ENCODE data around the gene EIF2D. TPM values are rescaled to one million over a fixed set of nuclear protein-coding genes. Genes with fewer than 3 reads are reported as not detected.

EIF2D gene
- total and polyA plus RNA-seq, 7 experiments from 2014 or later, result 33.5 to 73.0 (median 53.4) TPM

DNA sequence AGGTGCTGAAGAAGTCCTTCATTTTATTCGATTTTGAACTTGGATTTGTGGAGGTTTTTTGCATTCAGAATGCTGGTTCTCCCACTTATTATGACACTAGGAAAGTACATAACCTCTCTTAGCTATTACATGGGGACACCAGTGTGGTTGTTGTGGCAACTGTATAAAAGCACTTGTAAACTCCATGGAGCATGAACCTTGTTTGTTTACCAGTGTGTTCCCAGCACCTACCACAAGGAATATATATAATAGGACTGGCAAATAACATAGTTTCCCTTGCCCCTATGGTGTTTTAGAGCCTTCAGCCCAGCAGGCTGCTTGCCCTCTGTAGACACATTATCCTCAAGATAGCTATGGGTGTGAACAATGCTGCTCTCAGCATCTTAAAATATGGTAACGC, 61.8 kb downstream of the EIF2D start:
- POLR2A ChIA-PET, result interaction anchor here (1.0 to 22.2 kb wide), 3 partner anchors 8 to 44 kb away, joined by 3 to 722 read pairs (median 4); no protein-coding TSS in a partner anchor
- intact Hi-C loops (cut with micrococcal nuclease), result no loop called here
- ATAC-seq, result no peak

DNA sequence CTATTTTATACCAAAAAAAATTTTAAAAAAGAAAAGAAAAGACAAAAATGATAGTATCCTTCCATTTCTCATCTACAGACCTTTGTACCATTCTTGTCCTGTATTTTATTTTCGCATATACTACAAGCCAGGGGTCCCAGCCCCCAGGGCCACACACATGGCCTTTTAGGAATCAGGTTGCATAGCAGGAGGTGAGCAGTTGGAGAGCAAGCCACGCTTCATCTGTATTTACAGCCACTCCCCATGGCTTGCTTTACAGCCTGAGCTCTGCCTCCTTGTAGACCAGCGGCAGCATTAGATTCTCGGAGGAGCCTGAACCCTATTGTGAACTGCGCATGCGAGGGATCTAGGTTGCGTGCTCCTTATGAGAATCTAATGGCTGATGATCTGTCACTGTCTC, 65.2 kb downstream of the EIF2D start:
- Histone ChIP-seq H3K36me3 (ENCODE audit: control insufficient read depth in 2 of 3, insufficient read depth in 3 of 3, low read length in 3 of 3) (no peaks in the 10 kb centered on the region), H3K4me1 (ENCODE audit: control insufficient read depth in 2 of 2, insufficient read depth in 2 of 2, low read length in 2 of 2) (peaks cover 13 to 25% of the 10 kb centered on the region in 2 donors), H3K27ac (ENCODE audit: low read depth, low read length) (no peak overlapping the region), H3K27me3 (ENCODE audit: control insufficient read depth in 2 of 2, insufficient read depth in 2 of 2, low read length in 2 of 2) (no peaks in the 10 kb centered on the region), H3K9me3 (ENCODE audit: control insufficient read depth in 2 of 3, low read length in 3 of 3) (no peaks in the 10 kb centered on the region), H3K4me3 (ENCODE audit: low read length) (no peak overlapping the region)
- Mint-ChIP-seq H3K4me3 (no peak overlapping the region), H3K36me3 (peaks cover 0 to 4% (median 0%) of the 10 kb centered on the region in 5 donors), H3K4me1 (peaks cover 16 to 46% (median 25%) of the 10 kb centered on the region in 7 donors), H3K27ac (no peak overlapping the region), H3K9me3 (no peaks in the 10 kb centered on the region), H3K27me3 (no peaks in the 10 kb centered on the region)
- POLR2A ChIA-PET, result interaction anchor here (0.6 to 3.8 kb wide), 6 partner anchors 9 to 83 kb away, joined by 3 to 22 read pairs (median 4); partner anchors contain the start of gene IKBKE
- CTCF ChIA-PET, result interaction anchor here (1.0 to 4.9 kb wide), 6 partner anchors 8 to 117 kb away, joined by 5 to 130 read pairs (median 22); no protein-coding TSS in a partner anchor
- intact Hi-C loops (cut with micrococcal nuclease), result loop anchor here in 1 of 2 donors (5.0 kb wide), 1 partner anchor 435 kb away; no protein-coding TSS in a partner anchor
- ATAC-seq (no peak), DNase-seq (no peak)

More for the DNA sequence above, 61.8 kb downstream of the EIF2D start:
- H3K9me3 Mint-ChIP-seq, result no peaks in the 10 kb centered on the region
- H3K4me3 Mint-ChIP-seq, result no peak overlapping the region
- Histone ChIP-seq H3K4me1 (ENCODE audit: control insufficient read depth in 2 of 2, insufficient read depth in 2 of 2, low read length in 2 of 2) (peaks cover 40% of the 10 kb centered on the region in 2 donors), H3K27me3 (ENCODE audit: control insufficient read depth in 2 of 2, insufficient read depth in 2 of 2, low read length in 2 of 2) (no peaks in the 10 kb centered on the region), H3K4me3 (ENCODE audit: low read length) (no peak overlapping the region), H3K27ac (ENCODE audit: low read depth, low read length) (no peak overlapping the region), H3K36me3 (ENCODE audit: control insufficient read depth in 2 of 3, insufficient read depth in 3 of 3, low read length in 3 of 3) (no peaks in the 10 kb centered on the region), H3K9me3 (ENCODE audit: control insufficient read depth in 2 of 3, low read length in 3 of 3) (no peaks in the 10 kb centered on the region)
- no peaks in the 10 kb centered on the region for H3K27me3 Mint-ChIP-seq
- peak overlapping the region in 4 of 9 donors; percentile 15 to 86 (median 59) for H3K27ac Mint-ChIP-seq
- H3K36me3 Mint-ChIP-seq, result peaks cover 0 to 5% (median 0%) of the 10 kb centered on the region in 5 donors
- DNase-seq, result no peak
- CTCF ChIA-PET, result interaction anchor here (0.6 to 20.4 kb wide), 5 partner anchors 28 to 127 kb away, joined by 3 to 424 read pairs (median 4); partner anchors contain the start of gene IKBKE
- H3K4me1 Mint-ChIP-seq, result peaks cover 39 to 69% (median 50%) of the 10 kb centered on the region in 7 donors

DNA sequence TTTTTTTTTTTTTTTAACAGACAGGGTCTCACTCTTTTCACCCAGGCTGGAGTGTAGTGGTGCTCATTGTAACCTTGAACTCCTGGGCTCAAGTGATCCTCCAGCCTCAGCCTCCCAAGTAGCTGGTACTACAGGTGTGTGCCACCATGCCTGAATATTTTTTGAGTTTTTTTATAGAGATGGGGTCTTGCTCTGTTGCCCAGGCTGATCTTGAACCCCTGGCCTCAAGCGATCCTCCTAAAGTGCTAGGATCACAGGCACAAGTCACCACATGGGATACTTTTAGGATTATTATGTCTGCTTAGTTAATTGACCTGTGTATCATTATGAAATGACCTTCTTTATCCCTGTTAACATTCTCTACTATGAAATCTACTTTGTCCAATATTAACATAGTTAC, 66.9 kb downstream of the EIF2D start:
- intact Hi-C loops (cut with micrococcal nuclease), result loop anchor here (1.0 to 5.0 kb wide), 9 partner anchors 14 to 437 kb away; partner anchors contain the start of genes EIF2D (in 1 of the 2) and RASSF5 (in 1 of the 2)
- H3K27ac ChIP-seq (ENCODE audit: low read depth, low read length), result no peak overlapping the region
- peaks cover 4 to 11% of the 10 kb centered on the region in 2 donors for H3K4me1 ChIP-seq (ENCODE audit: control insufficient read depth in 2 of 2, insufficient read depth in 2 of 2, low read length in 2 of 2)
- H3K4me3 Mint-ChIP-seq, result peak overlapping the region in 1 of 10 donors; percentile 22
- peaks cover 0 to 3% (median 0%) of the 10 kb centered on the region in 5 donors for H3K36me3 Mint-ChIP-seq
- no peaks in the 10 kb centered on the region for H3K36me3 ChIP-seq (ENCODE audit: control insufficient read depth in 2 of 3, insufficient read depth in 3 of 3, low read length in 3 of 3)
- CTCF ChIA-PET, result interaction anchor here (0.6 to 4.9 kb wide), 29 partner anchors 9 to 437 kb away, joined by 3 to 130 read pairs (median 6); partner anchors contain the start of genes DYRK3, EIF2D and IKBKE
- no peaks in the 10 kb centered on the region for H3K27me3 Mint-ChIP-seq
- POLR2A ChIA-PET, result interaction anchor here (0.6 to 3.8 kb wide), 15 partner anchors 11 to 378 kb away, joined by 3 to 37 read pairs (median 5); partner anchors contain the start of gene EIF2D
- H3K9me3 Mint-ChIP-seq, result no peaks in the 10 kb centered on the region
- H3K9me3 ChIP-seq (ENCODE audit: control insufficient read depth in 2 of 3, low read length in 3 of 3), result no peaks in the 10 kb centered on the region
- DNase-seq, result no peak
- H3K27me3 ChIP-seq (ENCODE audit: control insufficient read depth in 2 of 2, insufficient read depth in 2 of 2, low read length in 2 of 2), result no peaks in the 10 kb centered on the region
- H3K4me1 Mint-ChIP-seq, result peaks cover 12 to 30% (median 20%) of the 10 kb centered on the region in 7 donors
- peak overlapping the region in 5 of 9 donors; percentile 17 to 62 (median 43) for H3K27ac Mint-ChIP-seq
- ATAC-seq, result no peak
- no peak overlapping the region for H3K4me3 ChIP-seq (ENCODE audit: low read length)

DNA sequence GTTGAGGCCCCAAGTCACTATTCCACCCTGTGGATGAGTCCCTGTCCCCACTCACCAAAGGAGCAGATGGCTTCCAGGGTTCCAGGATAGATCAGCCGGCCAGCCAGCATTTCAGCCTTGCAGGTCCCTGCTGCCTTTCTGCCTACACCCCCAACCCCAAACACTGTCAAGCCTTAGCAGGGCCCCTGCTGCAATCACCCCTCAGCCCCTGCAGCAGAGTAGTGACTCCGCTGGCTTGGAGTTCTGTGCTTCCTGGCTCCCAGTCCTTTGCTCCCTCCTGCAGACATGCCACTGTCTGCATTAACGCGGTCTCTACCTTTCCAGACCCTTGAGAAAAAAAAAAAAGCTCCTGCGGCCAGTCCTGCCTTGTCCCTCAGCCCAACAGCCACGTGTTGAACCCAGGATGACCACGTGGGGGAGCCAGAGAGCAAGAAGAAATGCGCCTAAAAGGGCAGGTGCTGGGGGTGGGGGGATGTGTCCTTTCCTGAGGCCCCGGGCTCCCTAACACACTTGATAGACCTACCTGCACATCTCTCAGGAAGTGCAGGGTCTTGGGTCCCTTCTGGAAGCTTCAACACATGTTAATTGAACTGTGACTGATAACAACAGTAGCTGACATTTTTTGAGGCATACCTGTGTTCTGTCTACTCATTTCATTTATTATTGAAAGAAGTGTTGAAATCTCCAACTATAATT, 67.6 kb downstream of the EIF2D start:
- Mint-ChIP-seq H3K27ac (peak overlapping the region in 7 of 9 donors; percentile 17 to 63 (median 49)), H3K4me3 (no peak overlapping the region), H3K36me3 (peaks cover 0 to 3% (median 0%) of the 10 kb centered on the region in 5 donors), H3K27me3 (no peaks in the 10 kb centered on the region), H3K4me1 (peaks cover 12 to 26% (median 19%) of the 10 kb centered on the region in 7 donors), H3K9me3 (no peaks in the 10 kb centered on the region)
- ChIA-PET POLR2A (interaction anchor here (0.6 to 3.8 kb wide), 12 partner anchors 12 to 75 kb away, joined by 3 to 37 read pairs (median 6); no protein-coding TSS in a partner anchor), CTCF (interaction anchor here (0.6 to 4.9 kb wide), 28 partner anchors 9 to 294 kb away, joined by 3 to 130 read pairs (median 6); partner anchors contain the start of genes DYRK3, EIF2D and IKBKE)
- Histone ChIP-seq H3K27me3 (ENCODE audit: control insufficient read depth in 2 of 2, insufficient read depth in 2 of 2, low read length in 2 of 2) (no peaks in the 10 kb centered on the region), H3K4me3 (ENCODE audit: low read length) (no peak overlapping the region), H3K4me1 (ENCODE audit: control insufficient read depth in 2 of 2, insufficient read depth in 2 of 2, low read length in 2 of 2) (peaks cover 4 to 9% of the 10 kb centered on the region in 2 donors), H3K36me3 (ENCODE audit: control insufficient read depth in 2 of 3, insufficient read depth in 3 of 3, low read length in 3 of 3) (no peaks in the 10 kb centered on the region), H3K9me3 (ENCODE audit: control insufficient read depth in 2 of 3, low read length in 3 of 3) (no peaks in the 10 kb centered on the region), H3K27ac (ENCODE audit: low read depth, low read length) (no peak overlapping the region)
- ATAC-seq (peak; percentile 94), DNase-seq (peak; percentile 58 to 86 (median 77))
- intact Hi-C loops (cut with micrococcal nuclease), result loop anchor here (1.0 to 5.0 kb wide), 10 partner anchors 8 to 438 kb away; partner anchors contain the start of genes EIF2D (in 1 of the 2) and RASSF5 (in 1 of the 2)

Other genes with a start within 250 kb of the EIF2D start
- gene IKBKE, start 142.0 kb downstream of the EIF2D start, total RNA-seq, result 100 to 1,000 TPM in 1 of 5 experiments, 10 to 100 TPM in 4; 50.1 to 177 (median 79.1) TPM
- gene IKBKE, start 142.0 kb downstream of the EIF2D start, polyA plus RNA-seq, result 10 to 100 TPM; 32.5 to 48.3 TPM
- 100 to 1,000 TPM; 155 to 240 (median 218) TPM for gene RASSF5, start 104.9 kb downstream of the EIF2D start, total RNA-seq
- 100 to 1,000 TPM; 299 to 416 TPM for gene RASSF5, start 104.9 kb downstream of the EIF2D start, polyA plus RNA-seq
- gene DYRK3, start 23.1 kb upstream of the EIF2D start, total RNA-seq, result 1 to 10 TPM in 2 of 5 experiments, under 1 TPM in 3; 0.22 to 8.2 (median 0.69) TPM
- not detected for gene DYRK3, start 23.1 kb upstream of the EIF2D start, polyA plus RNA-seq
- 100 to 1,000 TPM in 1 of 5 experiments, 10 to 100 TPM in 4; 49.6 to 123 (median 80.5) TPM for gene MAPKAPK2, start 72.4 kb upstream of the EIF2D start, total RNA-seq
- gene MAPKAPK2, start 72.4 kb upstream of the EIF2D start, polyA plus RNA-seq, result 1 to 10 TPM; 1.4 to 2.0 TPM
- gene IL19, start 158.3 kb upstream of the EIF2D start, total RNA-seq, result not detected
- not detected for gene IL19, start 158.3 kb upstream of the EIF2D start, polyA plus RNA-seq
- 1 to 10 TPM in 2 of 5 experiments, under 1 TPM in 2, not detected in 1; 0.19 to 2.7 (median 0.69) TPM for gene IL10, start 160.0 kb upstream of the EIF2D start, total RNA-seq
- gene IL10, start 160.0 kb upstream of the EIF2D start, polyA plus RNA-seq, result not detected